DOHH2 (cell line): ENCODE measurements around the gene KITLG.

ENCODE experiments used
- H3F3A ChIP-seq: fragments of 200-600 bp; sonication (generic), shearing (Covaris generic); 2 replicates; pipeline ENCODE4 v1.6.0; 2016; ENCODE audit warnings: antibody characterized with exemption, mild to moderate bottlenecking; ENCODE audit not compliant: control insufficient read depth, insufficient read depth
- H3K27ac ChIP-seq: fragments of 200-600 bp; sonication (generic); 2 replicates; pipeline ENCODE4 v1.5.1; 2014; ENCODE audit warnings: low read depth, mild to moderate bottlenecking, low read length, moderate library complexity
- H3K27me3 ChIP-seq: fragments of 200-600 bp; sonication (generic); 2 replicates; pipeline ENCODE4 v1.6.1; 2014; ENCODE audit warnings: mild to moderate bottlenecking, low read length, mixed read lengths; ENCODE audit not compliant: control insufficient read depth
- H3K36me3 ChIP-seq: fragments of 200-600 bp; sonication (generic); 2 replicates; pipeline ENCODE4 v1.6.1; 2014; ENCODE audit warnings: mild to moderate bottlenecking, low read length, moderate library complexity, mixed read lengths; ENCODE audit not compliant: control insufficient read depth
- H3K4me1 ChIP-seq: fragments of 200-600 bp; sonication (generic); 2 replicates; pipeline ENCODE4 v1.6.1; 2014; ENCODE audit warnings: mild to moderate bottlenecking, low read length, mixed read lengths; ENCODE audit not compliant: control insufficient read depth
- H3K4me2 ChIP-seq: fragments of 200-600 bp; sonication (generic); 2 replicates; pipeline ENCODE4 v1.6.0; 2014; ENCODE audit warnings: mild to moderate bottlenecking, low read length, moderate library complexity
- H3K4me3 ChIP-seq: fragments of 200-600 bp; sonication (generic); 2 replicates; pipeline ENCODE4 v1.5.1; 2014; ENCODE audit warnings: mild to moderate bottlenecking, low read length, mixed read lengths
- H3K79me2 ChIP-seq: fragments of 200-600 bp; sonication (generic); 2 replicates; pipeline ENCODE4 v1.6.1; 2014; ENCODE audit warnings: mild to moderate bottlenecking, low read length, mixed read lengths; ENCODE audit not compliant: control insufficient read depth
- H3K9me2 ChIP-seq: fragments of 200-600 bp; sonication (generic); replicated peaks from 2 replicates; pipeline ENCODE4 v1.6.1; 2014; ENCODE audit warnings: mild to moderate bottlenecking, low read length, mixed read lengths; ENCODE audit not compliant: control insufficient read depth
- H3K9me3 ChIP-seq: fragments of 200-600 bp; sonication (generic); 2 replicates; pipeline ENCODE4 v1.6.1; 2014; ENCODE audit warnings: antibody characterized with exemption, low read length, mixed read lengths; ENCODE audit not compliant: control insufficient read depth, insufficient read depth
- H4K20me1 ChIP-seq: fragments of 200-600 bp; sonication (generic); 2 replicates; pipeline ENCODE4 v1.6.0; 2014; ENCODE audit warnings: low read depth, mild to moderate bottlenecking, antibody characterized with exemption, low read length, moderate library complexity; ENCODE audit not compliant: control insufficient read depth, insufficient read depth
- CTCF ChIP-seq: fragments of 200-600 bp; sonication (generic); IDR thresholded peaks from one replicate; pipeline ENCODE4 v1.5.1; 2014; ENCODE audit warnings: antibody characterized with exemption, mild to moderate bottlenecking, low read depth, low read length; ENCODE audit not compliant: poor library complexity, severe bottlenecking
- EZH2phosphoT487 ChIP-seq: fragments of 200-600 bp; sonication (generic); IDR thresholded peaks from 2 replicates; pipeline ENCODE4 v1.6.1; 2017; ENCODE audit warnings: borderline replicate concordance, mild to moderate bottlenecking, antibody characterized with exemption, low read length, moderate library complexity, mixed read lengths

KITLG gene

GRCh38 chr12:88559772-88560171 lies 20.5 kb downstream of the KITLG start:
- Histone ChIP-seq H4K20me1 (no peaks in the 10 kb centered on the region), H3K27ac (no peak overlapping the region), H3K9me2 (no peaks in the 10 kb centered on the region), H3K79me2 (no peaks in the 10 kb centered on the region), H3K4me1 (no peaks in the 10 kb centered on the region), H3K9me3 (no peaks in the 10 kb centered on the region), H3K27me3 (no peaks in the 10 kb centered on the region), H3K4me3 (no peak overlapping the region), H3K36me3 (no peaks in the 10 kb centered on the region), H3F3A (no peaks in the 10 kb centered on the region), H3K4me2 (no peak overlapping the region)
- TF ChIP-seq CTCF, result no peak
- no peak for TF ChIP-seq EZH2phosphoT487

DNA sequence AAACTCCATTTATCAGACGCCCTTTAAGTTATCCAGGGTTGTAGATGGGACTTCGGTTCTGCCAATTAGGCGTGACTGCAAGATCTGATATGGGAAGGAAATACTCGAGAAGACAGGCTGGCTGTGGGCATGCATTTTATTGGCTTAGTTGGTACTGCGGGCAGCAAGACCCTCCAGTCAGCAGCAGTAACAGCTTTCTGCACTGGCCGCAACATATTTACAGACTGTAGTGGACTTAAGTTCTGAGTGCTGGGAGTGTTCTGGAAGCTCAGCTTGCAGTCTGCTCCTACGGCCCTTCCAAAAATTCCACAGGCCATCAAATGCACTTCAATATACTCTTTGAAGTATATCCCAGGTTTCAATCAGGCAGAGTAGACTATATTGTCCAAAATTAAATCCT lies 21.1 kb downstream of the KITLG start:
- Histone ChIP-seq H3K4me3 (no peak overlapping the region), H3K4me1 (no peaks in the 10 kb centered on the region), H3K27ac (no peak overlapping the region), H3K4me2 (no peak overlapping the region), H3K9me3 (no peaks in the 10 kb centered on the region), H3F3A (no peaks in the 10 kb centered on the region), H3K9me2 (no peaks in the 10 kb centered on the region), H4K20me1 (no peaks in the 10 kb centered on the region), H3K79me2 (no peaks in the 10 kb centered on the region), H3K36me3 (no peaks in the 10 kb centered on the region), H3K27me3 (no peaks in the 10 kb centered on the region)
- no peak for TF ChIP-seq EZH2phosphoT487

DNA sequence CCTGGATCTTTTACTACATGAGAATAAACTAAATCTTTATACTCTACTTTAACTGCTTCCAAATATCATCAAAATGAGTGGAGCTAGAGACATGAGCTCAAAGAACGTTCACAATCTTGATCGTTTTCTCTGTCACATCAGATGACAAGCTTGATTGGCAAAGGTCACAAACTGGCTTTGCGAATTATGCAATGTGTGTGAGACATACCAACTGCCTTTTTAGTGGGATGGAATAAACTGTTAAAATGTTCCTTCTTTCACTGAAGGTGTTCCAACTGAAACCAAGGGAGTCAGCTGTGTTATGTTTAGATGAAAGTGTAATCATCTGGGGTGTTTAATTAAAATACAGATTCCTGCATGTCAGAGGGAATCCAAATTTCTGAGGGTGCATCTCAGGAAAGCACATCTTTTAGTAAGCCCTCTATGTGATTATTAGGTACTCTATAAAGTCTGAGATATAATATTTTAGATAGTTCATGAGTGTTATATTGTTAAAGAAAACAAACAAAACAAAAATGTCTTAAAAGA lies 21.9 kb downstream of the KITLG start:
- H3K9me3 ChIP-seq, result no peaks in the 10 kb centered on the region
- H3K4me3 ChIP-seq, result no peak overlapping the region
- no peaks in the 10 kb centered on the region for H3K36me3 ChIP-seq
- TF ChIP-seq CTCF (no peak), EZH2phosphoT487 (no peak)
- no peak overlapping the region for H3K4me2 ChIP-seq
- no peak overlapping the region for H3K27ac ChIP-seq
- no peaks in the 10 kb centered on the region for H3K9me2 ChIP-seq
- H3K27me3 ChIP-seq, result no peaks in the 10 kb centered on the region
- H3K79me2 ChIP-seq, result no peaks in the 10 kb centered on the region
- H3K4me1 ChIP-seq, result no peaks in the 10 kb centered on the region
- H3F3A ChIP-seq, result no peaks in the 10 kb centered on the region
- no peaks in the 10 kb centered on the region for H4K20me1 ChIP-seq

GRCh38 chr12:88556213-88556774 lies 24.0 kb downstream of the KITLG start:
- Histone ChIP-seq H3F3A (no peaks in the 10 kb centered on the region), H3K4me2 (no peak overlapping the region), H3K27me3 (no peaks in the 10 kb centered on the region), H3K36me3 (no peaks in the 10 kb centered on the region), H3K4me3 (no peak overlapping the region), H3K9me3 (no peaks in the 10 kb centered on the region), H3K9me2 (no peaks in the 10 kb centered on the region), H4K20me1 (no peaks in the 10 kb centered on the region), H3K79me2 (no peaks in the 10 kb centered on the region), H3K4me1 (no peaks in the 10 kb centered on the region), H3K27ac (no peak overlapping the region)
- TF ChIP-seq CTCF (no peak), EZH2phosphoT487 (no peak)
